SK-N-MC (cell line): Measurements from ENCODE around the gene POLDIP2.

Experiments
- EZH2 ChIP-seq: fragments of 200-600 bp; sonication (generic); IDR thresholded peaks from one replicate; pipeline ENCODE4 v1.6.1; 2017; ENCODE audit warnings: antibody characterized with exemption
- POLR2AphosphoS5 ChIP-seq: IDR thresholded peaks from 2 replicates; pipeline ENCODE4 v1.6.1; 2012; ENCODE audit warnings: mild to moderate bottlenecking, low read depth, low read length, borderline replicate concordance

DNA sequence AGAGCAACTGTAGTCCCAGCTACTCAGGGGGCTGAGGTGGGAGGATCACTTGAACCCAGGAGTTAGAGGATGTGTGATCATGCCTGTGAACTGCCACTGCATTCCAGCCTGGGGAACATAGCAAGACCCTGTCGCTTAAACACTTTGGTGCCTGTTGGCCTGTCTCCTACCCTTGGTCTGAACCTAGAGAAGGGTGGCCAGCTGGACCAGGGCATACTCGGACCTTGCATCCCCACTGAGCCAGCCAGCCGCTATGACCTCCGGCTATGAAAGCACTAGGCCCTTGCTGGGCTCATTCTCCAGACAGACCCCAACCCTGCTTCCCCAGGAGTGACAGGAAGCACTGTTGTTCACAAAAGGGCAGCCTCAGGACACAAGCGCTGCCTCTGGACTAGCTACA, 26.7 kb downstream of the POLDIP2 start:
- no peak for TF ChIP-seq POLR2AphosphoS5
- no peak for TF ChIP-seq EZH2
